Measurements from ENCODE around the gene TSKS. TPM values are rescaled to one million over a fixed set of nuclear protein-coding genes. Genes with fewer than 3 reads are reported as not detected.

Gene TSKS
- total RNA-seq, 1 donor from 2014 or later, result not detected

DNA sequence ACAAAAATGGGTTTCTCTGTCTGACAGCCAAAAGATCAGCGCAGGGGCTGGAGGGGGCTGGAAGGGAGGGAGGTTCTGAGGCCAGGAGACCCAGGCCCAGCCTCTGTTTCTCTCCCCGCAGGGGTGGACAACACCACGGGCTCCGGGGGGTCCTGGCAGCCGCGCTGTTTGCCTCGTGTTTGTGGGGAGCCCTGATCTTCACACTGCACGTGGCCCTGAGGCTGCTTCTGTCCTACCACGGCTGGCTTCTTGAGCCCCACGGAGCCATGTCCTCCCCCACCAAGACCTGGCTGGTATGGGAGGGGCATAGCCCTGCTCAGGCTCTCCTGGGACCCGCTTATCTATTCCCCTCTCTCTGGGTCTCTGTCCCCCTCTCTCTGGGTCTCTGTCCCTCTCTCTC, 62.5 kb downstream of the TSKS start:
- no peak overlapping the region for H3K27ac ChIP-seq (ENCODE audit: low read depth, low read length)
- no peak overlapping the region for H3K4me2 ChIP-seq (ENCODE audit: low read length)
- H3K4me1 ChIP-seq (ENCODE audit: insufficient read depth, low read length), result no peaks in the 10 kb centered on the region
- H4K20me1 ChIP-seq (ENCODE audit: insufficient read depth, low read length), result no peaks in the 10 kb centered on the region
- no peak overlapping the region for H3K4me3 ChIP-seq (ENCODE audit: insufficient read depth, low read depth, low read length)
- H3K4me3 Mint-ChIP-seq (ENCODE audit: unreplicated experiment), result no peak overlapping the region
- H3K79me2 ChIP-seq (ENCODE audit: insufficient read depth, low read length), result no peaks in the 10 kb centered on the region
- no peaks in the 10 kb centered on the region for H3K9me3 ChIP-seq (ENCODE audit: insufficient read depth, low read depth, low read length)
- H3K27ac Mint-ChIP-seq (ENCODE audit: unreplicated experiment), result no peak overlapping the region
- H3K36me3 ChIP-seq (ENCODE audit: insufficient read depth, low read length), result no peaks in the 10 kb centered on the region
- H3K9me3 Mint-ChIP-seq (ENCODE audit: unreplicated experiment), result no peaks in the 10 kb centered on the region
- H3K36me3 Mint-ChIP-seq (ENCODE audit: low read depth, unreplicated experiment), result peaks cover 3% of the 10 kb centered on the region
- no peak overlapping the region for H3K9ac ChIP-seq (ENCODE audit: low read length)
- FAIRE-seq (no peak), DNase-seq (ENCODE audit: low read depth) (no peak)
- H3K27me3 Mint-ChIP-seq (ENCODE audit: low read depth, unreplicated experiment), result no peaks in the 10 kb centered on the region
- TF ChIP-seq, protein P1, sequence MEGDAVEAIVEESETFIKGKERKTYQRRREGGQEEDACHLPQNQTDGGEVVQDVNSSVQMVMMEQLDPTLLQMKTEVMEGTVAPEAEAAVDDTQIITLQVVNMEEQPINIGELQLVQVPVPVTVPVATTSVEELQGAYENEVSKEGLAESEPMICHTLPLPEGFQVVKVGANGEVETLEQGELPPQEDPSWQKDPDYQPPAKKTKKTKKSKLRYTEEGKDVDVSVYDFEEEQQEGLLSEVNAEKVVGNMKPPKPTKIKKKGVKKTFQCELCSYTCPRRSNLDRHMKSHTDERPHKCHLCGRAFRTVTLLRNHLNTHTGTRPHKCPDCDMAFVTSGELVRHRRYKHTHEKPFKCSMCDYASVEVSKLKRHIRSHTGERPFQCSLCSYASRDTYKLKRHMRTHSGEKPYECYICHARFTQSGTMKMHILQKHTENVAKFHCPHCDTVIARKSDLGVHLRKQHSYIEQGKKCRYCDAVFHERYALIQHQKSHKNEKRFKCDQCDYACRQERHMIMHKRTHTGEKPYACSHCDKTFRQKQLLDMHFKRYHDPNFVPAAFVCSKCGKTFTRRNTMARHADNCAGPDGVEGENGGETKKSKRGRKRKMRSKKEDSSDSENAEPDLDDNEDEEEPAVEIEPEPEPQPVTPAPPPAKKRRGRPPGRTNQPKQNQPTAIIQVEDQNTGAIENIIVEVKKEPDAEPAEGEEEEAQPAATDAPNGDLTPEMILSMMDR (IDR thresholded peaks at IDR 0.05; ENCODE audit: insufficient read depth, low read depth, low read length), result no peak
- no peak for TF ChIP-seq EZH2 (IDR thresholded peaks at IDR 0.05; ENCODE audit: insufficient read depth, low read length)
- no peak overlapping the region for H2AFZ ChIP-seq (ENCODE audit: low read depth, low read length)
- no peaks in the 10 kb centered on the region for H3K27me3 ChIP-seq (ENCODE audit: insufficient read depth, low read length)
- no peaks in the 10 kb centered on the region for H3K4me1 Mint-ChIP-seq (ENCODE audit: low read depth, unreplicated experiment)

DNA sequence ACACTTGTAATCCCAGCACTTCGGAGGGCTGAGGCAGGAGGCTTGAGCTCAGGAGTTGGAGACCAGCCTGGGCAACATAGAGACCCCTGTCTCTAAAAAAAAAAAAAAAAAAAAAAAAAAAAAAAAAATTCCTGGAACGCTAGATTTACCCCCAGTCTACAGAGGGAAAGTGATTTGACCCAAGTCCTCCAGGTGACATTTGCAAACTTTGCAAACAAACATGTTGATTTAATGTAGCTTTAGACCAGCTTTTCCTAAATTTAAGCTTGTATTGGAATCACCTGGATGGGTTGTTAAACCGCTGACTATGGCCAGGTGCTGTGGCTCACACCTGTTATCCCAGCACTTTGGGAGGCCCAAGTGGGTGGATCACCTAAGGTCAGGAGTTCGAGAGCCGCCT, 63.7 kb downstream of the TSKS start:
- H3K27ac Mint-ChIP-seq (ENCODE audit: unreplicated experiment), result no peak overlapping the region
- Histone ChIP-seq H3K9ac (ENCODE audit: low read length) (no peak overlapping the region), H3K27ac (ENCODE audit: low read depth, low read length) (no peak overlapping the region), H3K36me3 (ENCODE audit: insufficient read depth, low read length) (no peaks in the 10 kb centered on the region), H3K4me1 (ENCODE audit: insufficient read depth, low read length) (no peaks in the 10 kb centered on the region), H4K20me1 (ENCODE audit: insufficient read depth, low read length) (no peaks in the 10 kb centered on the region), H2AFZ (ENCODE audit: low read depth, low read length) (no peak overlapping the region), H3K9me3 (ENCODE audit: insufficient read depth, low read depth, low read length) (no peaks in the 10 kb centered on the region), H3K4me2 (ENCODE audit: low read length) (no peak overlapping the region), H3K27me3 (ENCODE audit: insufficient read depth, low read length) (no peaks in the 10 kb centered on the region), H3K79me2 (ENCODE audit: insufficient read depth, low read length) (no peaks in the 10 kb centered on the region), H3K4me3 (ENCODE audit: insufficient read depth, low read depth, low read length) (no peak overlapping the region)
- peaks cover 3% of the 10 kb centered on the region for H3K36me3 Mint-ChIP-seq (ENCODE audit: low read depth, unreplicated experiment)
- no peaks in the 10 kb centered on the region for H3K4me1 Mint-ChIP-seq (ENCODE audit: low read depth, unreplicated experiment)
- FAIRE-seq (no peak), DNase-seq (ENCODE audit: low read depth) (no peak)
- H3K9me3 Mint-ChIP-seq (ENCODE audit: unreplicated experiment), result no peaks in the 10 kb centered on the region
- H3K4me3 Mint-ChIP-seq (ENCODE audit: unreplicated experiment), result no peak overlapping the region
- TF ChIP-seq, protein P1 (IDR thresholded peaks at IDR 0.05; ENCODE audit: insufficient read depth, low read depth, low read length), result no peak
- TF ChIP-seq EZH2 (IDR thresholded peaks at IDR 0.05; ENCODE audit: insufficient read depth, low read length), result no peak
- no peaks in the 10 kb centered on the region for H3K27me3 Mint-ChIP-seq (ENCODE audit: low read depth, unreplicated experiment)

DNA sequence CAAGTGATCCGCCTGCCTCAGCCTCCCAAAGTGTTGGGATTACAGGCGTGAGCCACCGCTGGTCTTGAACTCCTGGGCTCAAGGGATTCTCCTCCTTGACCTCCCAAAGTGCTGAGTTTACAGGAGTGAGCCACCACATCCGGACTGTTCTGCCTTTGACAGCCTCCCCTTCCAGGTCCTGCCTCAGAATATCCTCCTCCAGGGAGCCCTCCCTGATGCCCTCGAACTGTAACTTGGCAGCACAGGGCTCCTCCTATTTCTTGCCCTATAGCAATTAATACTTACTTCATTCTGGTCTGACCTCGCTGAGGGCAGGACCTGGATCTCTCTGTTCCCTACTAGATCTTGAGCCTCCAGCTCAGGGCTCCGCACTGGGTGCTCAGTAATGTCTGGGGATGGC, 66.2 kb downstream of the TSKS start:
- no peak for FAIRE-seq

More for the DNA sequence above, 66.2 kb downstream of the TSKS start:
- Histone ChIP-seq H4K20me1 (ENCODE audit: insufficient read depth, low read length) (no peaks in the 10 kb centered on the region), H3K36me3 (ENCODE audit: insufficient read depth, low read length) (no peaks in the 10 kb centered on the region), H3K4me1 (ENCODE audit: insufficient read depth, low read length) (no peaks in the 10 kb centered on the region), H2AFZ (ENCODE audit: low read depth, low read length) (no peak overlapping the region), H3K27ac (ENCODE audit: low read depth, low read length) (no peak overlapping the region), H3K27me3 (ENCODE audit: insufficient read depth, low read length) (no peaks in the 10 kb centered on the region), H3K9ac (ENCODE audit: low read length) (no peak overlapping the region), H3K79me2 (ENCODE audit: insufficient read depth, low read length) (no peaks in the 10 kb centered on the region), H3K4me3 (ENCODE audit: insufficient read depth, low read depth, low read length) (no peak overlapping the region), H3K4me2 (ENCODE audit: low read length) (no peak overlapping the region), H3K9me3 (ENCODE audit: insufficient read depth, low read depth, low read length) (no peaks in the 10 kb centered on the region)
- H3K9me3 Mint-ChIP-seq (ENCODE audit: unreplicated experiment), result no peaks in the 10 kb centered on the region
- peaks cover 3% of the 10 kb centered on the region for H3K36me3 Mint-ChIP-seq (ENCODE audit: low read depth, unreplicated experiment)
- no peaks in the 10 kb centered on the region for H3K27me3 Mint-ChIP-seq (ENCODE audit: low read depth, unreplicated experiment)
- no peak for DNase-seq (ENCODE audit: low read depth)
- no peak overlapping the region for H3K27ac Mint-ChIP-seq (ENCODE audit: unreplicated experiment)
- H3K4me1 Mint-ChIP-seq (ENCODE audit: low read depth, unreplicated experiment), result no peaks in the 10 kb centered on the region
- no peak overlapping the region for H3K4me3 Mint-ChIP-seq (ENCODE audit: unreplicated experiment)
- TF ChIP-seq, protein P1 (IDR thresholded peaks at IDR 0.05; ENCODE audit: insufficient read depth, low read depth, low read length), result no peak
- TF ChIP-seq EZH2 (IDR thresholded peaks at IDR 0.05; ENCODE audit: insufficient read depth, low read length), result no peak

Data from astrocyte (in vitro differentiated cells and primary cell).